CD14-positive monocyte (primary cell): ENCODE measurements around the gene BMX. TPM values are rescaled to one million over a fixed set of nuclear protein-coding genes. Genes with fewer than 3 reads are reported as not detected.

Source experiments
- DNase-seq, 3 donors: peaks; one replicate each; pipeline ENCODE4 v3.0.0-alpha.2; 2011 to 2022
- H2AFZ ChIP-seq: 2 replicates; pipeline ENCODE4 v1.6.0; 2012; ENCODE audit warnings: mild to moderate bottlenecking, low read depth, low read length, inconsistent platforms; ENCODE audit not compliant: insufficient read depth, poor library complexity, severe bottlenecking
- H3K27ac ChIP-seq, 2 donors: 1 replicate in 1 of 2; 2 replicates in 1 of 2; pipeline ENCODE4 v1.5.1; 2012 to 2013; ENCODE audit warnings: low read length in 2 of 2, control low read depth in 1 of 2, inconsistent platforms in 1 of 2, low read depth in 1 of 2, mild to moderate bottlenecking in 1 of 2
- H3K27me3 ChIP-seq, 2 donors: one replicate each; pipeline versions ENCODE4 v1.6.0 to v1.6.1; 2011 to 2013; ENCODE audit warnings: low read length in 2 of 2; ENCODE audit not compliant: control insufficient read depth in 2 of 2, insufficient read depth in 2 of 2
- H3K36me3 ChIP-seq, 2 donors: replicated peaks in 1 of 2; 1 replicate in 1 of 2; 2 replicates in 1 of 2; pipeline versions ENCODE4 v1.5.1 to v1.6.1; 2012 to 2013; ENCODE audit warnings: low read length in 2 of 2, control low read depth in 1 of 2, inconsistent platforms in 1 of 2, mild to moderate bottlenecking in 1 of 2; ENCODE audit not compliant: insufficient read depth in 2 of 2, control insufficient read depth in 1 of 2
- H3K4me1 ChIP-seq, 2 donors: 1 replicate in 1 of 2; 2 replicates in 1 of 2; pipeline versions ENCODE4 v1.5.1 to v1.6.1; 2012 to 2013; ENCODE audit warnings: low read length in 2 of 2, control low read depth in 1 of 2, inconsistent platforms in 1 of 2, mild to moderate bottlenecking in 1 of 2, moderate library complexity in 1 of 2; ENCODE audit not compliant: insufficient read depth in 2 of 2, control insufficient read depth in 1 of 2
- H3K4me2 ChIP-seq: replicated peaks from 2 replicates; pipeline ENCODE3; 2012; ENCODE audit warnings: low read length, moderate library complexity, mild to moderate bottlenecking; ENCODE audit not compliant: poor library complexity, severe bottlenecking; ENCODE audit errors: extremely low read depth
- H3K4me3 ChIP-seq, 3 experiments: fragments of 200-600 bp in 1 of 3; sonication (generic) in 1 of 3; replicated peaks in 1 of 3; 1 replicate in 2 of 3; 2 replicates in 1 of 3; pipeline ENCODE4 v1.5.1; 2011 to 2013; ENCODE audit warnings: low read length in 3 of 3, mild to moderate bottlenecking in 3 of 3, control low read depth in 2 of 3, low read depth in 2 of 3, inconsistent platforms in 1 of 3, moderate library complexity in 1 of 3
- H3K79me2 ChIP-seq: 2 replicates; pipeline ENCODE4 v1.6.0; 2012; ENCODE audit warnings: mild to moderate bottlenecking, control low read depth, inconsistent platforms, low read length, moderate library complexity; ENCODE audit not compliant: insufficient read depth
- H3K9ac ChIP-seq: 2 replicates; pipeline ENCODE4 v1.6.0; 2017; ENCODE audit warnings: low read length, mild to moderate bottlenecking; ENCODE audit not compliant: insufficient read depth, poor library complexity, severe bottlenecking
- H3K9me3 ChIP-seq, 2 donors: replicated peaks in 1 of 2; 1 replicate in 1 of 2; 2 replicates in 1 of 2; pipeline versions ENCODE4 v1.5.1 to v1.6.1; 2012 to 2013; ENCODE audit warnings: low read length in 2 of 2, control low read depth in 1 of 2; ENCODE audit not compliant: control insufficient read depth in 1 of 2, insufficient read depth in 1 of 2
- H4K20me1 ChIP-seq: 2 replicates; pipeline ENCODE4 v1.6.0; 2012; ENCODE audit warnings: mild to moderate bottlenecking, low read length, control low read depth, moderate library complexity; ENCODE audit not compliant: insufficient read depth
- H3K27ac Mint-ChIP-seq, 7 donors: one replicate each; pipeline ENCODE4 v1.8.0; 2020; ENCODE audit warnings: mild to moderate bottlenecking in 7 of 7, mixed read lengths in 7 of 7, moderate library complexity in 6 of 7, inconsistent platforms in 2 of 7
- H3K27me3 Mint-ChIP-seq, 3 donors: one replicate each; pipeline ENCODE4 v1.8.0; 2021 to 2022; ENCODE audit warnings: low read depth in 3 of 3, mild to moderate bottlenecking in 3 of 3, mixed read lengths in 3 of 3, moderate library complexity in 3 of 3, inconsistent platforms in 1 of 3
- H3K36me3 Mint-ChIP-seq, 2 donors: one replicate each; pipeline ENCODE4 v1.8.0; 2020; ENCODE audit warnings: mixed read lengths in 2 of 2, inconsistent platforms in 1 of 2, mild to moderate bottlenecking in 1 of 2
- H3K4me1 Mint-ChIP-seq: one replicate; pipeline ENCODE4 v1.8.0; 2020; ENCODE audit warnings: mild to moderate bottlenecking, mixed read lengths
- H3K4me3 Mint-ChIP-seq, 2 donors: one replicate each; pipeline ENCODE4 v1.8.0; 2020; ENCODE audit warnings: mild to moderate bottlenecking in 2 of 2, mixed read lengths in 2 of 2, moderate library complexity in 1 of 2
- H3K9me3 Mint-ChIP-seq, 7 donors: one replicate each; pipeline ENCODE4 v1.8.0; 2020 to 2022; ENCODE audit warnings: mixed read lengths in 7 of 7, mild to moderate bottlenecking in 6 of 7, moderate library complexity in 6 of 7, inconsistent platforms in 2 of 7
- CTCF ChIP-seq: fragments of 200-600 bp; IDR thresholded peaks from one replicate; pipeline ENCODE4 v1.8.0; 2022; ENCODE audit warnings: antibody characterized with exemption, mild to moderate bottlenecking
- WGBS: methylation state at CpG from one replicate; pipeline ENCODE4 v1.1.5; 2013; ENCODE audit warnings: missing lambda C conversion rate; ENCODE audit not compliant: insufficient coverage; 5-methylcytosine and 5-hydroxymethylcytosine counted together
- intact Hi-C, 2 donors: fragments of 100-400 bp; cut with micrococcal nuclease; formaldehyde crosslinking; loops; one replicate each; pipeline versions ENCODE4 v1.15.0 to v1.15.1; 2023
- polyA plus RNA-seq, 3 donors: library from polyadenylated mRNA; depleted of rRNA in 1 of 3; unstranded in 2 of 3; stranded (reverse) in 1 of 3; fragments of 300-500 nt in 2 of 3; fragments of >200 nt in 1 of 3; fragmentation: Illumina TruSeq in 2 of 3; gene quantifications; 1 replicate in 2 of 3; 2 replicates in 1 of 3; pipeline ENCODE4 v1.2.3, GENCODE V29; 2012 to 2021

The BMX gene
- polyA plus RNA-seq, 3 donors: 0.15 to 0.26 (median 0.22) TPM

- Histone ChIP-seq H4K20me1 (no peaks in the 10 kb centered on the region), H3K4me1 (no peaks in the 10 kb centered on the region), H3K9ac (no peak overlapping the region), H2AFZ (no peak overlapping the region), H3K27me3 (peaks cover 0 to 33% of the 10 kb centered on the region in 2 donors), H3K27ac (no peak overlapping the region), H3K4me3 (no peak overlapping the region), H3K4me2 (no peak overlapping the region), H3K79me2 (no peaks in the 10 kb centered on the region), H3K36me3 (no peaks in the 10 kb centered on the region), H3K9me3 (no peaks in the 10 kb centered on the region)
- TF ChIP-seq CTCF: no peak
- no peak overlapping the region for H3K27ac Mint-ChIP-seq
- H3K4me1 Mint-ChIP-seq: peaks cover 5% of the 10 kb centered on the region
- DNase-seq: no peak
- no peaks in the 10 kb centered on the region for H3K36me3 Mint-ChIP-seq
- H3K9me3 Mint-ChIP-seq: no peaks in the 10 kb centered on the region
- intact Hi-C loops: no loop called here
- H3K4me3 Mint-ChIP-seq: no peak overlapping the region
- peaks cover 0 to 21% (median 0%) of the 10 kb centered on the region in 3 donors for H3K27me3 Mint-ChIP-seq
Observed at GRCh38 chrX:15472531-15472930, 28.1 kb upstream of the BMX start.

GRCh38 chrX:15474028-15474427 is 26.6 kb upstream of the BMX start:
- no peak for TF ChIP-seq CTCF
- Mint-ChIP-seq H3K27me3 (peaks cover 0 to 23% (median 0%) of the 10 kb centered on the region in 3 donors), H3K9me3 (no peaks in the 10 kb centered on the region), H3K4me3 (no peak overlapping the region), H3K36me3 (no peaks in the 10 kb centered on the region), H3K4me1 (peaks cover 5% of the 10 kb centered on the region), H3K27ac (no peak overlapping the region)
- intact Hi-C loops: no loop called here
- WGBS: 100% methylated on average over 2 of the region's 4 CpGs
- no peaks in the 10 kb centered on the region for H3K36me3 ChIP-seq
- H3K4me3 ChIP-seq: no peak overlapping the region
- no peak for DNase-seq
- peaks cover 0 to 42% of the 10 kb centered on the region in 2 donors for H3K27me3 ChIP-seq
- H3K79me2 ChIP-seq: no peaks in the 10 kb centered on the region
- no peak overlapping the region for H3K4me2 ChIP-seq
- no peaks in the 10 kb centered on the region for H3K9me3 ChIP-seq
- H4K20me1 ChIP-seq: no peaks in the 10 kb centered on the region
- H3K9ac ChIP-seq: no peak overlapping the region
- H3K27ac ChIP-seq: no peak overlapping the region
- H2AFZ ChIP-seq: no peak overlapping the region
- no peaks in the 10 kb centered on the region for H3K4me1 ChIP-seq
